ENCODE measurements around the gene RNF144B.

RNF144B gene

DNA sequence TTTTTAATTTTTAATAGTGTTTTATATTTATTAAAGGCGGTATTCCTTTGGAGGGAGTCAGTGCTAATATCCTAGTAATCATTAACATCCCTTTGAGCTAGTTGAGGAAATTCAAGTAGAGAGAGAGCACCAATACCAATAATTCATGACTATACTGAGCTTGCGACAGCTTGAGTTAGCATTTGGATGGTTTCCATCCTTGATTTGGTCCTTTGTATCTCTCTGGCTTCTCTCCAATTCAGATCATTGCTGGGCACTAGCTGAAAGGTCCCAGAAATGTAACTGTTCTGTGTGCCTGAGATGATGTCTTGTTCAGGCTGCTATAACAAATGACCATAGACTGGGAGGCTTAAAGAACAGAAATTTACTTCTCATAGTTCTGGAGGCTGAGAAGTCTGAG, 77.0 kb downstream of the RNF144B start:
- TF ChIP-seq, protein P1, sequence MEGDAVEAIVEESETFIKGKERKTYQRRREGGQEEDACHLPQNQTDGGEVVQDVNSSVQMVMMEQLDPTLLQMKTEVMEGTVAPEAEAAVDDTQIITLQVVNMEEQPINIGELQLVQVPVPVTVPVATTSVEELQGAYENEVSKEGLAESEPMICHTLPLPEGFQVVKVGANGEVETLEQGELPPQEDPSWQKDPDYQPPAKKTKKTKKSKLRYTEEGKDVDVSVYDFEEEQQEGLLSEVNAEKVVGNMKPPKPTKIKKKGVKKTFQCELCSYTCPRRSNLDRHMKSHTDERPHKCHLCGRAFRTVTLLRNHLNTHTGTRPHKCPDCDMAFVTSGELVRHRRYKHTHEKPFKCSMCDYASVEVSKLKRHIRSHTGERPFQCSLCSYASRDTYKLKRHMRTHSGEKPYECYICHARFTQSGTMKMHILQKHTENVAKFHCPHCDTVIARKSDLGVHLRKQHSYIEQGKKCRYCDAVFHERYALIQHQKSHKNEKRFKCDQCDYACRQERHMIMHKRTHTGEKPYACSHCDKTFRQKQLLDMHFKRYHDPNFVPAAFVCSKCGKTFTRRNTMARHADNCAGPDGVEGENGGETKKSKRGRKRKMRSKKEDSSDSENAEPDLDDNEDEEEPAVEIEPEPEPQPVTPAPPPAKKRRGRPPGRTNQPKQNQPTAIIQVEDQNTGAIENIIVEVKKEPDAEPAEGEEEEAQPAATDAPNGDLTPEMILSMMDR (IDR thresholded peaks at IDR 0.05; ENCODE audit: low read depth, low read length), result no peak
- no peak for DNase-seq (ENCODE audit: low read depth, low spot score)
- no peak overlapping the region for H3K4me3 ChIP-seq (ENCODE audit: low read depth, low read length)
- in situ Hi-C loops (cut with HindIII; ENCODE audit: low sequenced_read_pairs), result no loop called here

DNA sequence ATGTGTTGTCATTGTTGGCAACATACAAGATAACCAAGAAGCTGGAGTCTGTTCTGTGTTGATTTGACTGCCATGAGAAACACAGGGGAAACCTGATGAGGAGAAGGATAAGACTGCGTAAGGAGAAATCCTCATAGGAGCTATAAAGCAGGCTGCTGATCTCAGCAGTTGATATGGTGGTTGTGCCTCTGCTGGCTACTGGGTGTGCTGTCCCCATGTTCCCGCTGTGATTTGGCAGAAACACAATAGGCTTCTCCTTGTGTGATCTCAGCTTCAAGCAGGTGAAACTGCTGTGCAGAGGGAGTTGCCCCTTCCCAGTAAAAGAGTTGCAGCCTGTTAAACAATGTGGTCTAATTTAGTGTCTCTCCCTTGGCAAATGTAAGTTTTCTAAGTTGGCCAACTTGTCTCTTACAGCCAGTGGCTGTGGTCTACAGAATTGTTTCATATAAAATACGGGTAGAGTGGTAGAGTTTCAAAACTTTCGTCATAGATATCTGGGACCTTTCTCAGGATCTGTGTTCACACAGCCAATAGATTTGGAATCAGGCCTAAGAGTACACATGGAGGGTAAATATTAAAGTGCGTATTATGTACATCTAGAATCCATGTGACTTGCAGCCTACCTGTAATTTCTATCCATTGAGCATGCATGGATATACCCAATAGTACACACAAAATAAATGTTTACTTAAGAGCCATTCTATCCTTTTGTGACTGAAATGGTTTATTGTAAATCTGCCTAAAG, 78.4 kb downstream of the RNF144B start:
- TF ChIP-seq, protein P1 (IDR thresholded peaks at IDR 0.05; ENCODE audit: low read depth, low read length), result no peak

DNA sequence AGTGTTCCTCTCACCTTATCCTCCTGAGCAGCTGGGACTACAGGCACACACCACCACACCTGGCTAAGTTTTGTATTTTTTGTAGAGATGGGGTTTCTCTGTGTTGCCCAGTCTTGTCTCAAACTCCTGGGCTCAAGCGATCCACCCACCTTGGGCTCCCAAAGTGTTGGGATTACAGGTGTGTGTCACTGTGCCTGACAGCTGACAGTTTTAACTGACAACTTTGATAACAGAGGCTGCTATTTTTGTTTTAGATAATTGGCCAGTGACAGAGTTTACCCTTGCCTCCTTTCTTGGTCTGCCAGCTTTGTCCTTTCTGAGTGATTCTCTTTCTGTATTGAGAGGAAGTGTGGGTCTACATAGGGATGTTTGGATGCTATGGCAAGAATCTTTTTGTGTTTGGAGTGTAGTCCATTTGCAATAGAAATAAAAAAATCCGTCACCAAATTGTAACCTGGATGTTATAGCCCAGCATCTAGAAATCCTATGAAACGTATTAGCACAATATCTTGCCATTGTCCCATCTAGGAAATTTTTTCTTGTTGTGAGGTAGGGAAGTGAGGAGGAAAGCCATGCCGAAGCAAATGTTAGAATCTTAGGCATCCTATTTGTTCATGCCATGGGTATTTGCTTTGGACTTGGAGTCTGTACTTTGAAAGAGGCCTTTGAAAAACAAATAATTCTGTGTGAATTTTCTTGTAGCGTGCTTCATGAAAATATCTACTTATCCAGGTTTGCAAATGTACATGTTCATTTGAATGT, 80.8 kb downstream of the RNF144B start:
- no peak for DNase-seq (ENCODE audit: low read depth, low spot score)
- H3K4me3 ChIP-seq (ENCODE audit: low read depth, low read length), result no peak overlapping the region
- in situ Hi-C loops (cut with HindIII; ENCODE audit: low sequenced_read_pairs), result no loop called here
- TF ChIP-seq, protein P1 (IDR thresholded peaks at IDR 0.05; ENCODE audit: low read depth, low read length), result no peak

More for the DNA sequence above, 78.4 kb downstream of the RNF144B start:
- H3K4me3 ChIP-seq (ENCODE audit: low read depth, low read length), result no peak overlapping the region
- in situ Hi-C loops (cut with HindIII; ENCODE audit: low sequenced_read_pairs), result no loop called here
- DNase-seq (ENCODE audit: low read depth, low spot score), result no peak

DNA sequence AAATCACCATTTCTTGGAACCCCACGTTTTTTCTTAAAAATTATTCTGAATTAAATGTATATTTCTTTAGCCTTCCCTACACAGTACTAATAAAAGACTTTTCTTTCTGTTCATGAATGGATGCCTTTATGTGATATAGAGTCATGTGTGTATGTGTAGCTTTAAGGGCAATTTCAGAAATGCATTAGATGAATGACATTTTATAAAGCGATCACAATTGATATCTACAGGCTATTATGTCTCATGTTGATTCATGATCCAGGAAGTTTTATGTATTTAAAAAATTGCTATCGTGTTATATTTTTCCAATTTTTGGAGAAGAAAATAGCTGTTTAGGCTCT, 81.3 kb downstream of the RNF144B start:
- in situ Hi-C loops (cut with HindIII; ENCODE audit: low sequenced_read_pairs), result no loop called here
- DNase-seq (ENCODE audit: low read depth, low spot score), result no peak
- TF ChIP-seq, protein P1 (IDR thresholded peaks at IDR 0.05; ENCODE audit: low read depth, low read length), result no peak
- H3K4me3 ChIP-seq (ENCODE audit: low read depth, low read length), result no peak overlapping the region

DNA sequence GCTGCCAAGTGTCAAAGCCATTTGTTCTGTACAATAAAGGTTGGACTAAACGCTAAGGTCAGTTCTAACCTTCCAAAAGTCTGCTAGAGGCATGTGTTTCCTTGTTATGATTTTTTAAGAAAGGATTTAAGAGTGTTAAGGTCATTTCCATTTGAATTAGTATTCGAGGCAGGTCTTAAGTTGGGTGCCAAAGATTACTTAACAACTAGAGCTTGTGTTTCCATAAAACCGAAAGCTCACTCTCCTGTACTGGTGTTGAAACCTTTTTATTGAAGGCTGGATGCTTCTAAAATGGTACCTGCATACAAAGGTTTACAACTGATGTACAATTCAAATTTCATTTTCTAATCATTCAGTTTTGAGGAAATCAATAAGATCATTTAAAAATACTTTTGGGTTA, 82.4 kb downstream of the RNF144B start:
- DNase-seq (ENCODE audit: low read depth, low spot score), result no peak
- TF ChIP-seq, protein P1 (IDR thresholded peaks at IDR 0.05; ENCODE audit: low read depth, low read length), result no peak
- in situ Hi-C loops (cut with HindIII; ENCODE audit: low sequenced_read_pairs), result no loop called here
- no peak overlapping the region for H3K4me3 ChIP-seq (ENCODE audit: low read depth, low read length)

DNA sequence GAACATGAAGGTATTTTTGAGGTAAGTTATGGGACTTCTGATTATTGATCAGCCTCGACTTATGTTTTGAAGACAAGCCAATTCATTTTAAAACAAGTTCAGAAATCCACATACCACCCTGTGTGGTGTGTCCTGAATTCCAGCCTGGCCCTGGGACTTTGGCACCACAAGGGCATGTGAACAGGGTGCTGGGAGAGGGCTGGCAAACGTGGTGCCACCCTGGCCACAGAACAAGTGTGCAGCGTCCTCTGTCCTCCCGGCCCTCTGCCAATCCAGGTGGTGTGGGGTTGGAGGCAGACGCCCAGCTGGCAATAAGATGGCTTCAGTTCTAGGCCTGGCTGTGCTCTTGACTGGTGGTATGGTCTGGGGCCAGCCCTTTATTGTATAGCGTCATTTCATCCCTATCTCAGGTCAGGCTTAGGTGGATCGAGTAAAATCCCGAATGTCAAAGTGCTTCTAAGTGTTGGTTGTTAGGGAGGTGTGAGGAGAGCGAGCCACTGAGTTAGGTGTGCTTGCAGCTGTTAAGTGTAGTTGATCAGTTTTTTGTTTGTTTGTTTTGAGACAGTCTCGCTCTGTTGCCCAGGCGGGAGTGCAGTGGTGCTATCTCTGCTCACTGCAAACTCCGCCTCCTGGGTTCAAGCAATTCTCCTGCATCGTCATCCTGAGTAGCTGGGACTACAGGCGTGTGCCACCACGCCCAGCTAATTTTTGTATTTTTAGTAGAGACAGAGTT, 84.2 kb downstream of the RNF144B start:
- TF ChIP-seq, protein P1 (IDR thresholded peaks at IDR 0.05; ENCODE audit: low read depth, low read length), result no peak
- no peak for DNase-seq (ENCODE audit: low read depth, low spot score)
- H3K4me3 ChIP-seq (ENCODE audit: low read depth, low read length), result no peak overlapping the region
- in situ Hi-C loops (cut with HindIII; ENCODE audit: low sequenced_read_pairs), result no loop called here

Data from astrocyte of the spinal cord (primary cell).